OCI-LY7 (cell line): ENCODE measurements around the gene SETD7. TPM values are rescaled to one million over a fixed set of nuclear protein-coding genes. Genes with fewer than 3 reads are reported as not detected.

Experiments
- BruUV-seq: library from RNA; stranded (reverse); fragments of 400-500 nt; replicated peaks from 2 replicates; lab custom pipeline; 2021; lab: Mats Ljungman, UMichigan
- CTCF ChIA-PET: fragments of 300-600 bp; sonication (Branson Sonifier 250); formaldehyde crosslinking; loops from one replicate; lab custom pipeline; 2022; ENCODE audit warnings: antibody characterized with exemption; ENCODE audit not compliant: unreplicated experiment; lab: Charles Lee
- POLR2A ChIA-PET: fragments of 300-600 bp; sonication (Branson Sonifier 250); formaldehyde crosslinking; loops from one replicate; lab custom pipeline; 2022; ENCODE audit warnings: antibody characterized with exemption; lab: Charles Lee
- DNase-seq: peaks from one replicate; pipeline ENCODE4 v3.0.0-alpha.2; 2015; ENCODE audit warnings: low spot score
- H2AFZ ChIP-seq: fragments of 200-600 bp; sonication (generic), shearing (Covaris generic); 2 replicates; pipeline ENCODE4 v1.6.1; 2014; ENCODE audit warnings: mild to moderate bottlenecking, antibody characterized with exemption, low read length, moderate library complexity
- H3K27ac ChIP-seq: fragments of 200-600 bp; sonication (generic); 2 replicates; pipeline ENCODE4 v1.5.1; 2014; ENCODE audit warnings: mixed run types, low read depth, mild to moderate bottlenecking, moderate library complexity, low read length, inconsistent platforms; ENCODE audit not compliant: poor library complexity, severe bottlenecking
- H3K36me3 ChIP-seq: fragments of 200-600 bp; sonication (generic); 2 replicates; pipeline ENCODE4 v1.6.1; 2014; ENCODE audit warnings: mild to moderate bottlenecking, antibody characterized with exemption, low read length, moderate library complexity, mixed read lengths; ENCODE audit not compliant: insufficient read depth
- H3K4me1 ChIP-seq: fragments of 200-600 bp; sonication (generic); 2 replicates; pipeline ENCODE4 v1.5.1; 2014; ENCODE audit warnings: mild to moderate bottlenecking, low read length; ENCODE audit not compliant: insufficient read depth, poor library complexity, severe bottlenecking
- H3K4me2 ChIP-seq: fragments of 200-600 bp; sonication (generic); 2 replicates; pipeline ENCODE4 v1.6.1; 2014; ENCODE audit warnings: mild to moderate bottlenecking, low read length
- H3K4me3 ChIP-seq: fragments of 200-600 bp; sonication (generic); 2 replicates; pipeline ENCODE4 v1.5.1; 2014; ENCODE audit warnings: mild to moderate bottlenecking, low read depth, low read length; ENCODE audit not compliant: poor library complexity, severe bottlenecking
- H3K79me2 ChIP-seq: fragments of 200-600 bp; sonication (generic); 2 replicates; pipeline ENCODE4 v1.6.1; 2016; ENCODE audit warnings: low read depth, mild to moderate bottlenecking, low read length, moderate library complexity, mixed read lengths; ENCODE audit not compliant: insufficient read depth
- H3K9me2 ChIP-seq: fragments of 200-600 bp; sonication (generic); 2 replicates; pipeline ENCODE4 v1.6.1; 2016; ENCODE audit warnings: mild to moderate bottlenecking, low read length, mixed read lengths; ENCODE audit not compliant: insufficient read depth
- H3K9me3 ChIP-seq: fragments of 200-600 bp; sonication (generic); 2 replicates; pipeline ENCODE4 v1.6.1; 2014; ENCODE audit warnings: mild to moderate bottlenecking, mixed run types, low read length, mixed read lengths
- H4K20me1 ChIP-seq: fragments of 200-600 bp; sonication (generic); 2 replicates; pipeline ENCODE4 v1.6.1; 2014; ENCODE audit warnings: mild to moderate bottlenecking, antibody characterized with exemption, low read length, moderate library complexity, mixed read lengths; ENCODE audit not compliant: insufficient read depth
- CTCF ChIP-seq: fragments of 200-600 bp; sonication (generic); conservative IDR thresholded peaks from 2 replicates; pipeline ENCODE4 v1.5.1; 2014; ENCODE audit warnings: mild to moderate bottlenecking, antibody characterized with exemption, low read length, moderate library complexity, mixed read lengths
- EZH2phosphoT487 ChIP-seq: fragments of 200-600 bp; sonication (generic); IDR thresholded peaks from 2 replicates; pipeline ENCODE4 v1.6.1; 2018; ENCODE audit warnings: low read depth, borderline replicate concordance, mild to moderate bottlenecking, mixed run types, antibody characterized with exemption, low read length, moderate library complexity, mixed read lengths
- intact Hi-C: fragments of 100-400 bp; cut with micrococcal nuclease; formaldehyde crosslinking; loops from one replicate; pipeline ENCODE4 v1.10.0; 2022; ENCODE audit not compliant: unreplicated experiment
- total RNA-seq, 2 experiments: library from RNA; depleted of rRNA in 1 of 2; stranded (reverse); fragments of >200 nt in 1 of 2; shearing (Covaris generic) in 1 of 2; gene quantifications; 2 replicates each; pipeline ENCODE4 v1.2.3, GENCODE V29; 2014 to 2022

Gene SETD7
- total RNA-seq, 2 experiments from 2014 or later: 17.6 to 37.3 TPM

DNA sequence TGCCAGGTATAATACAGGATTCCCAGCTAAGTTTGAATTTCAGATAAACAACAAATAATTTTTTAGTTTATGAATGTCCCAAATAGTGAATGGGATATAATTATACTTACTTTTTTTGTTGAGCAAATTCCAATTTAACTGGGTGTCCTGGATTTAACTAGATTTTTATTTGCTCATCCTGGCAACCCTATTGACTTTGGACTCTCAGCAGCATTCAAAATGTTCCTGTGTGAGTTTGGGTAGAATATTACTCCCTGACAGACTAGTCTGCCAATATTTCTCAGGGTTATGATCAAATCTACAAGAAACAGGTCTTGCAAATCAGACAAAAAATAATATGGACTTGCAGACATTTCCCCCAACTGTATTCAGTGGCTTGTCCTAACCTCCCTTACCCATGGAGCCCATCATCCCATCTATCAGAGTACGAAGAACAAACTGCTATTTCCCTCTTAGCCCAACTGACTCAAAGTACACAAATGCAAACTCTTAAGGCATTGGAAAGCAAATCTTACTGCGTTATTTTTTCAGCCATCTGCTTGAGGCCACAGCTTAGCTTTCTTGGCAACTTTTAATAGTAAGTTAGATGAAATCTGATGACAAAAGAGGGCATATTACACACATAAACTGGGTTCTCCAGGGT, 20.7 kb downstream of the SETD7 start:
- intact Hi-C loops: no loop called here
- ChIA-PET CTCF (no interaction called here), POLR2A (interaction anchor here (0.6 kb wide), 1 partner anchor 24 kb away, joined by 3 read pairs; no protein-coding TSS in a partner anchor)
- Histone ChIP-seq H2AFZ (no peak overlapping the region), H3K4me2 (no peak overlapping the region), H4K20me1 (no peaks in the 10 kb centered on the region), H3K79me2 (peaks cover 41% of the 10 kb centered on the region; the same call in 1 of the 2 replicates), H3K27ac (no peak overlapping the region), H3K36me3 (peaks cover 87% of the 10 kb centered on the region), H3K4me1 (no peaks in the 10 kb centered on the region), H3K4me3 (no peak overlapping the region), H3K9me3 (no peaks in the 10 kb centered on the region), H3K9me2 (no peaks in the 10 kb centered on the region)
- BruUV-seq: no TSS peak
- DNase-seq: no peak
- TF ChIP-seq EZH2phosphoT487: no peak
- no peak for TF ChIP-seq CTCF

DNA sequence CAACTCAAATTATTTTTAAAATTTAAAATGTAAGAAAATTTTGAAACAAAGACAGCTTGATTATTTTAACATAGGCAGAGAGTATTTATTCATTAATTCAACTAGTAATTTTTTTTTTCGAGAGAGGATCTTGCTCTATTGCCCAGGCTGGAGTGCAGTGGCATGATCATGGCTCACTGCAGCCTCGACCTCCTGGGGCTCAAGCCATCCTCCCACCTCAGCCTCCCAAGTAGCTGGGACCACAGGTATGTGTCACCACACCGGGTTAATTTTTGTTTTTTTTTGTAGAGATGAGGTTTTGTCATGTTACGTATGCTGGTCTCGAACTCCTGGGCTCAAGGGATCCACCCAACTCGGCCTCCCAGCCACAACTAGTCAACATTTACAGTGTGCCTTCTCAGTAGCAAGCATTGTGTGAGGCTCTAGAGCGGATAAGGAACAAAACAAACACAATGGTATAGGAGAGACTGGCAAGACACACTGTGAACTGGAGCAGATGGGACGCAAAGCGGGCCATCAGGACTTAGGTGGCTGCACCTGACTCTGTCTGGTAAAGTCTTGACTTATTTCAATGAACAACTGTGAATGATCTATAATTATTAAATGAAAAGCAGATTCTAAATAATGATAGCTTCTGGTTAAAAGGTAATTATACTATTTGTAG, 21.6 kb downstream of the SETD7 start:
- Histone ChIP-seq H3K27ac (no peak overlapping the region), H3K36me3 (peaks cover 87% of the 10 kb centered on the region), H3K79me2 (peaks cover 35% of the 10 kb centered on the region; the same call in 1 of the 2 replicates), H4K20me1 (no peaks in the 10 kb centered on the region), H3K4me2 (no peak overlapping the region), H3K4me1 (no peaks in the 10 kb centered on the region), H3K9me2 (no peaks in the 10 kb centered on the region), H3K4me3 (no peak overlapping the region), H3K9me3 (no peaks in the 10 kb centered on the region), H2AFZ (no peak overlapping the region)
- ChIA-PET POLR2A (interaction anchor here (0.6 kb wide), 2 partner anchors 25 to 302 kb away, joined by 3 read pairs; no protein-coding TSS in a partner anchor), CTCF (no interaction called here)
- DNase-seq: no peak
- intact Hi-C loops: no loop called here
- no TSS peak for BruUV-seq
- no peak for TF ChIP-seq EZH2phosphoT487
- no peak for TF ChIP-seq CTCF

DNA sequence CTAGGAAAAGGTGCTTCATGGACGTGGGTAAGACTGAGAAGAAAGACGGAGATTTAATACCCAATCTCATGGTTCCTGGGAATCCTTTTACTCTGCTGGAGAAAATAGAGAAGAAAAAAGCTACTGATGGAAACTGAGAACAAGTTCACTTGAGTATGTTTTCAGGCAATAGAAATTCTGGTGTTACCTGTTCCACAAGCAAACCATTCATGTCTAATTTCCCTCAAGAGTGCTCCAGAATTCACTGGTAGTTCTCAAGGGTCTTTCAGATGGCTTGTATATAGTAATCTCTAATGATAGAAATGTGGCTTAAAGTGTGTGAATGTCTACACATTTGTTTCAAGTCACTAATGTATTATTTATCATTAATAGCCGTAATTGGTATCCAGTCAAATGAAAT, 22.5 kb downstream of the SETD7 start:
- intact Hi-C loops: no loop called here

More for the DNA sequence above, 22.5 kb downstream of the SETD7 start:
- DNase-seq: no peak
- Histone ChIP-seq H3K9me3 (no peaks in the 10 kb centered on the region), H2AFZ (no peak overlapping the region), H3K4me1 (no peaks in the 10 kb centered on the region), H3K4me2 (no peak overlapping the region), H3K4me3 (no peak overlapping the region), H3K36me3 (peaks cover 88% of the 10 kb centered on the region), H3K79me2 (peaks cover 28% of the 10 kb centered on the region; the same call in 1 of the 2 replicates), H3K9me2 (no peaks in the 10 kb centered on the region), H3K27ac (no peak overlapping the region), H4K20me1 (no peaks in the 10 kb centered on the region)
- TF ChIP-seq EZH2phosphoT487 (no peak), CTCF (no peak)
- ChIA-PET POLR2A (interaction anchor here (0.6 kb wide), 1 partner anchor 301 kb away, joined by 3 read pairs; no protein-coding TSS in a partner anchor), CTCF (no interaction called here)
- BruUV-seq: no TSS peak
